ENCODE data around the gene TRAM2. TPM values are rescaled to one million over a fixed set of nuclear protein-coding genes. Genes with fewer than 3 reads are reported as not detected.

The TRAM2 gene
- total and polyA plus RNA-seq, 4 donors, result 7.3 to 20.3 (median 13.0) TPM

GRCh38 chr6:52496631-52497030 is 80.2 kb downstream of the TRAM2 start:
- peaks cover 0 to 5% (median 0%) of the 10 kb centered on the region in 4 donors for H3K4me1 ChIP-seq (ENCODE audit: control insufficient read depth in 4 of 4, insufficient read depth in 4 of 4, low read length in 3 of 4)
- H3K9me3 ChIP-seq (ENCODE audit: control insufficient read depth in 4 of 4, low read length in 3 of 4), result no peaks in the 10 kb centered on the region
- no peaks in the 10 kb centered on the region for H3K27me3 ChIP-seq (ENCODE audit: control insufficient read depth in 4 of 4, insufficient read depth in 4 of 4, low read length in 3 of 4)
- no peak overlapping the region for H3K27ac ChIP-seq (ENCODE audit: low read depth in 1 of 2, low read length in 2 of 2)
- WGBS, result 93% methylated on average over 2 of the region's 2 CpGs
- no peaks in the 10 kb centered on the region for H3K36me3 ChIP-seq (ENCODE audit: control insufficient read depth in 4 of 4, insufficient read depth in 3 of 4, low read depth in 1 of 4, low read length in 3 of 4)
- no peak overlapping the region for H3K4me3 ChIP-seq (ENCODE audit: low read depth in 1 of 3, low read length in 3 of 3)
- H3K9ac ChIP-seq (ENCODE audit: low read depth in 1 of 2, low read length in 2 of 2), result no peak overlapping the region
- DNase-seq (ENCODE audit: low spot score), result no peak
- no peak for TF ChIP-seq EGR1 (IDR thresholded peaks at IDR 0.05; ENCODE audit: low read depth in 2 of 2)
- TF ChIP-seq RAD21 (IDR thresholded peaks at IDR 0.05), result no peak
- no peak for TF ChIP-seq HNF4G (IDR thresholded peaks at IDR 0.05)
- TF ChIP-seq, protein P1, sequence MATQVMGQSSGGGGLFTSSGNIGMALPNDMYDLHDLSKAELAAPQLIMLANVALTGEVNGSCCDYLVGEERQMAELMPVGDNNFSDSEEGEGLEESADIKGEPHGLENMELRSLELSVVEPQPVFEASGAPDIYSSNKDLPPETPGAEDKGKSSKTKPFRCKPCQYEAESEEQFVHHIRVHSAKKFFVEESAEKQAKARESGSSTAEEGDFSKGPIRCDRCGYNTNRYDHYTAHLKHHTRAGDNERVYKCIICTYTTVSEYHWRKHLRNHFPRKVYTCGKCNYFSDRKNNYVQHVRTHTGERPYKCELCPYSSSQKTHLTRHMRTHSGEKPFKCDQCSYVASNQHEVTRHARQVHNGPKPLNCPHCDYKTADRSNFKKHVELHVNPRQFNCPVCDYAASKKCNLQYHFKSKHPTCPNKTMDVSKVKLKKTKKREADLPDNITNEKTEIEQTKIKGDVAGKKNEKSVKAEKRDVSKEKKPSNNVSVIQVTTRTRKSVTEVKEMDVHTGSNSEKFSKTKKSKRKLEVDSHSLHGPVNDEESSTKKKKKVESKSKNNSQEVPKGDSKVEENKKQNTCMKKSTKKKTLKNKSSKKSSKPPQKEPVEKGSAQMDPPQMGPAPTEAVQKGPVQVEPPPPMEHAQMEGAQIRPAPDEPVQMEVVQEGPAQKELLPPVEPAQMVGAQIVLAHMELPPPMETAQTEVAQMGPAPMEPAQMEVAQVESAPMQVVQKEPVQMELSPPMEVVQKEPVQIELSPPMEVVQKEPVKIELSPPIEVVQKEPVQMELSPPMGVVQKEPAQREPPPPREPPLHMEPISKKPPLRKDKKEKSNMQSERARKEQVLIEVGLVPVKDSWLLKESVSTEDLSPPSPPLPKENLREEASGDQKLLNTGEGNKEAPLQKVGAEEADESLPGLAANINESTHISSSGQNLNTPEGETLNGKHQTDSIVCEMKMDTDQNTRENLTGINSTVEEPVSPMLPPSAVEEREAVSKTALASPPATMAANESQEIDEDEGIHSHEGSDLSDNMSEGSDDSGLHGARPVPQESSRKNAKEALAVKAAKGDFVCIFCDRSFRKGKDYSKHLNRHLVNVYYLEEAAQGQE (IDR thresholded peaks at IDR 0.05), result no peak
- TF ChIP-seq MAX (IDR thresholded peaks at IDR 0.05), result no peak
- TF ChIP-seq NR2F2 (IDR thresholded peaks at IDR 0.05), result no peak
- no peak for TF ChIP-seq JUND (IDR thresholded peaks at IDR 0.05)
- no peak for TF ChIP-seq SP1 (IDR thresholded peaks at IDR 0.05)
- TF ChIP-seq RXRA (IDR thresholded peaks at IDR 0.05), result no peak

GRCh38 chr6:52495922-52496321 is 80.9 kb downstream of the TRAM2 start:
- H3K4me3 ChIP-seq (ENCODE audit: low read depth in 1 of 3, low read length in 3 of 3), result no peak overlapping the region
- H3K9ac ChIP-seq (ENCODE audit: low read depth in 1 of 2, low read length in 2 of 2), result no peak overlapping the region
- TF ChIP-seq RAD21 (IDR thresholded peaks at IDR 0.05) (peak; percentile 54 to 56), RXRA (IDR thresholded peaks at IDR 0.05) (no peak)
- 66% methylated on average over 3 of the region's 3 CpGs for WGBS
- peak overlapping the region in 1 of 2 donors; percentile 29 for H3K27ac ChIP-seq (ENCODE audit: low read depth in 1 of 2, low read length in 2 of 2)
- H3K9me3 ChIP-seq (ENCODE audit: control insufficient read depth in 4 of 4, low read length in 3 of 4), result no peaks in the 10 kb centered on the region
- no peaks in the 10 kb centered on the region for H3K27me3 ChIP-seq (ENCODE audit: control insufficient read depth in 4 of 4, insufficient read depth in 4 of 4, low read length in 3 of 4)
- no peak for DNase-seq (ENCODE audit: low spot score)
- no peaks in the 10 kb centered on the region for H3K36me3 ChIP-seq (ENCODE audit: control insufficient read depth in 4 of 4, insufficient read depth in 3 of 4, low read depth in 1 of 4, low read length in 3 of 4)
- H3K4me1 ChIP-seq (ENCODE audit: control insufficient read depth in 4 of 4, insufficient read depth in 4 of 4, low read length in 3 of 4), result peaks cover 0 to 5% (median 0%) of the 10 kb centered on the region in 4 donors

DNA sequence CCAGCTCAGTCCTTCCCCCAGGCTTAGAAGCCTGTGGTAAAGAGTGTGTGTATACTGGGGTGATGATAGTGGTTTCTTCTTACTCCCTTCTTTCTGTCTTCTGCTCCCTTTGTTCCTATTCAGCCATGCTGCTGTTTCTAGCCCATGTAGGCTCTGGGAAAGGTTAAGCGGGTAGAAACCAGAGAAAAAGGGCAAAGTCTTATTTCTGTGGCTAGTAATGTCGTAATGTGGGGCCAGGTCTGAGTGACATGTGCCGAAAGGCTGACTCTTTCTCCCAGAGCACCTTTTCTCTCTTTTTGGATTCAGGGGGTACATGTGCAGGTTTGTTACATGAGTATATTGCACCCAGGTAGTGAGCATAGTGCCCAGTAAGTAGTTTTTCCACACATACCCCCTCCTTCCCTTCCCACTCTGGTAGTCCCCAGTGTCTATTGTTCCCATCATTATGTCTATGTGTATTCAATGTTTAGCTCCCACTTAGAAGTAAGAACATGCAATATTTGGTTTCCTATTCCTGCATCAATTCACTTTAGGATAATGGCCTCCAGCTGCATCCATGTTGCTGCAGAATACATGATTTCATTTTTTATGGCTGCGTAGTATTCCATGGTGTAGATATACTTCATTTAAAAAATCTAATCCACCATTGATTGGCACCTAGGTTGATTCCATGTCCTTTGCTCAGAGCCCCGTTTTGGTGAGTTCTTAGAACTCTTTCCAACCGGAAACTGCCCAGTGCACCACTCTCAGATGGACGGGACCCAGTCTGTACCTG is 82.4 kb downstream of the TRAM2 start:
- Histone ChIP-seq H3K4me3 (ENCODE audit: low read depth in 1 of 3, low read length in 3 of 3) (no peak overlapping the region), H3K27ac (ENCODE audit: low read depth in 1 of 2, low read length in 2 of 2) (peak overlapping the region; percentile 60 to 79), H3K27me3 (ENCODE audit: control insufficient read depth in 4 of 4, insufficient read depth in 4 of 4, low read length in 3 of 4) (no peaks in the 10 kb centered on the region), H3K4me1 (ENCODE audit: control insufficient read depth in 4 of 4, insufficient read depth in 4 of 4, low read length in 3 of 4) (peaks cover 0 to 5% (median 0%) of the 10 kb centered on the region in 4 donors), H3K9me3 (ENCODE audit: control insufficient read depth in 4 of 4, low read length in 3 of 4) (no peaks in the 10 kb centered on the region), H3K36me3 (ENCODE audit: control insufficient read depth in 4 of 4, insufficient read depth in 3 of 4, low read depth in 1 of 4, low read length in 3 of 4) (no peaks in the 10 kb centered on the region), H3K9ac (ENCODE audit: low read depth in 1 of 2, low read length in 2 of 2) (no peak overlapping the region)
- DNase-seq (ENCODE audit: low spot score), result no peak
- WGBS, result 75% methylated on average over 7 of the region's 7 CpGs
- TF ChIP-seq FOXA2 (IDR thresholded peaks at IDR 0.05), result no peak
- peak; percentile 76 for TF ChIP-seq YY1 (IDR thresholded peaks at IDR 0.05)
- peak; percentile 51 to 57 for TF ChIP-seq RAD21 (IDR thresholded peaks at IDR 0.05)
- TF ChIP-seq FOXA1 (IDR thresholded peaks at IDR 0.05), result no peak
- TF ChIP-seq, protein P2, sequence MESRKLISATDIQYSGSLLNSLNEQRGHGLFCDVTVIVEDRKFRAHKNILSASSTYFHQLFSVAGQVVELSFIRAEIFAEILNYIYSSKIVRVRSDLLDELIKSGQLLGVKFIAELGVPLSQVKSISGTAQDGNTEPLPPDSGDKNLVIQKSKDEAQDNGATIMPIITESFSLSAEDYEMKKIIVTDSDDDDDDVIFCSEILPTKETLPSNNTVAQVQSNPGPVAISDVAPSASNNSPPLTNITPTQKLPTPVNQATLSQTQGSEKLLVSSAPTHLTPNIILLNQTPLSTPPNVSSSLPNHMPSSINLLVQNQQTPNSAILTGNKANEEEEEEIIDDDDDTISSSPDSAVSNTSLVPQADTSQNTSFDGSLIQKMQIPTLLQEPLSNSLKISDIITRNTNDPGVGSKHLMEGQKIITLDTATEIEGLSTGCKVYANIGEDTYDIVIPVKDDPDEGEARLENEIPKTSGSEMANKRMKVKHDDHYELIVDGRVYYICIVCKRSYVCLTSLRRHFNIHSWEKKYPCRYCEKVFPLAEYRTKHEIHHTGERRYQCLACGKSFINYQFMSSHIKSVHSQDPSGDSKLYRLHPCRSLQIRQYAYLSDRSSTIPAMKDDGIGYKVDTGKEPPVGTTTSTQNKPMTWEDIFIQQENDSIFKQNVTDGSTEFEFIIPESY (IDR thresholded peaks at IDR 0.05), result peak; percentile 63
- peak; percentile 49 for TF ChIP-seq MAX (IDR thresholded peaks at IDR 0.05)
- peak in 1 of 2 donors; percentile 55 for TF ChIP-seq JUND (IDR thresholded peaks at IDR 0.05)
- peak; percentile 74 for TF ChIP-seq HNF4G (IDR thresholded peaks at IDR 0.05)
- TF ChIP-seq EGR1 (IDR thresholded peaks at IDR 0.05; ENCODE audit: low read depth in 2 of 2), result no peak
- TF ChIP-seq SP1 (IDR thresholded peaks at IDR 0.05), result peak; percentile 92
- TF ChIP-seq GABPA (IDR thresholded peaks at IDR 0.05 in 1 of 2, conservative IDR thresholded peaks at IDR 0.05 in 1 of 2), result peak in 1 of 2 donors; percentile 20
- no peak for TF ChIP-seq NR2F2 (IDR thresholded peaks at IDR 0.05)
- peak; percentile 65 to 85 for TF ChIP-seq RXRA (IDR thresholded peaks at IDR 0.05)
- no peak for TF ChIP-seq CTCF (IDR thresholded peaks at IDR 0.05; ENCODE audit: low read depth, low read length, missing input control)
- TF ChIP-seq, protein P3, sequence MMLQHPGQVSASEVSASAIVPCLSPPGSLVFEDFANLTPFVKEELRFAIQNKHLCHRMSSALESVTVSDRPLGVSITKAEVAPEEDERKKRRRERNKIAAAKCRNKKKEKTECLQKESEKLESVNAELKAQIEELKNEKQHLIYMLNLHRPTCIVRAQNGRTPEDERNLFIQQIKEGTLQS (IDR thresholded peaks at IDR 0.05), result no peak
- TF ChIP-seq HNF4A (conservative IDR thresholded peaks at IDR 0.05), result peak; percentile 90 to 95
- no peak for TF ChIP-seq TAF1 (conservative IDR thresholded peaks at IDR 0.05)

All from liver (tissue), 9 donors.